Activated CD4-positive, alpha-beta T cell treated with anti-CD3 and anti-CD28 coated beads, Interleukin-10, Interleukin-2, amounts not matched to agents 100 ng/mL and 50 ng/mL, durations not matched to agents 16 hours and 8 hours (primary cell): ENCODE measurements around the gene ARHGAP23.
A peak's percentile ranks its signal among the peaks of the same experiment; 100 is the strongest.
"Not testable (repeated sequence)": the region's sequence is repeated elsewhere in the genome, so short reads cannot be mapped to it uniquely, and the experiment has no call there.

Experiments
- DNase-seq: peaks from one replicate; pipeline ENCODE4 v3.0.0-alpha.2; 2020

The ARHGAP23 gene

DNA sequence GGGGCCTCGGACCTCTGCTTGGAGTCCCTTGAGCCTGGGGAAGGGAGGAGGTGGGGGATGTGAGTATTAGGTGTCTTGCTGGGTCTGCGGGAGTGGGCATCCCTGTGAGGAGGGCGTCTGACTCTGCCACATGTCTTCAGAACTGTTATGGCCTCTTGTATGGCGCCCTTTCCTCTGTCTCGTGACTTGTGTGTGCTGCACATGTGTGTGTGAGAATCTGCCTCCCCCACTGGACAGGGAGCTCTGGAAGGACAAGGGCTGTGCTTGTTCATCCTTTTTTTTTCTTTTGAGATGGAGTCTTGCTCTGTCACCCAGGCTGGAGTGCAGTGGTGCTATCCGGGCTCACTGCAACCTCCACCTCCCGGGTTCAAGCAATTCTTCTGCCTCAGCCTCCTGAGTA is 33.4 kb downstream of the ARHGAP23 start:
- no peak for DNase-seq

DNA sequence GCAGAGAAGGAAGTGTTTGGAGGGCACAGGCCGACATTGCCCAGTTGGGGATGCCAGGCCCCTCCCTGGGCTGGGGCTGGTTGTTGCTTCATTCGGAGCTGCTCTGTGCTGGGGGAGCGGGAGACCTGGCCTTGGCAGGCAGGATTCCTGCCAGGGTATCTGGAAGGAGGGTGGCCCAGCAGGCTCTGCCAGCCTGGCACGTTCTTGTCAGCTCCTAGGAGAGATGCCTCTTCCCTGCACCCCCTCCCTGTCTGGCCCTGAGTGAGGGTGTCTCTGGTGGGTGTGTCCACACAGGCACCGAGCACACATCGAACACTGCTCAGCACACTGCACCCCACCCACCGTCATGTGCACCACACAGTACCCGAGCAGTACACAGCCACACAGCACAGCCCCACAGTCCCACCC is 35.2 kb downstream of the ARHGAP23 start:
- no peak for DNase-seq

DNA sequence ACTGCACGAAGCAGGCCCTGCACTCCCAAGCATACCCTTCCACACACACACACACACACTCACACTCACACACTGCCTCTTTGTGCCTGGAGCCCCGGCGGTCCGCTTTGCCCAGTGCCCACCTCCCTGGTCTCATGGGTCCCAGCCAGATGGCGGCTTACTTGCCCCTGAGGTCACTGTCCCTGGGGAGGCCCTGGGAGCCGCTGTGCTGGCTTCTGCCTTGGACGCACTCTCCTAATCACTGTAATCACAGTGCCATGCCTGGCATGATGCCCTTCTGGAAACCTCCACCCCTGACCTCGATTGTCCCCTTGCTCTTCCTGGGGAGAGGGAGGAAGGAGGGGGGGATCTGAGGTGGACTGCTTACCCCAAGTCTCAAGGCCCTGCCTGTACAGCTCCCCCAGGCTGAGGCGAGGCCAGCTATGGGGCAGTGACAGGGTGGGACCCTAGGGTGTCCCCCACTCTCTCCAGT is 36.0 kb downstream of the ARHGAP23 start:
- DNase-seq, result no peak

DNA sequence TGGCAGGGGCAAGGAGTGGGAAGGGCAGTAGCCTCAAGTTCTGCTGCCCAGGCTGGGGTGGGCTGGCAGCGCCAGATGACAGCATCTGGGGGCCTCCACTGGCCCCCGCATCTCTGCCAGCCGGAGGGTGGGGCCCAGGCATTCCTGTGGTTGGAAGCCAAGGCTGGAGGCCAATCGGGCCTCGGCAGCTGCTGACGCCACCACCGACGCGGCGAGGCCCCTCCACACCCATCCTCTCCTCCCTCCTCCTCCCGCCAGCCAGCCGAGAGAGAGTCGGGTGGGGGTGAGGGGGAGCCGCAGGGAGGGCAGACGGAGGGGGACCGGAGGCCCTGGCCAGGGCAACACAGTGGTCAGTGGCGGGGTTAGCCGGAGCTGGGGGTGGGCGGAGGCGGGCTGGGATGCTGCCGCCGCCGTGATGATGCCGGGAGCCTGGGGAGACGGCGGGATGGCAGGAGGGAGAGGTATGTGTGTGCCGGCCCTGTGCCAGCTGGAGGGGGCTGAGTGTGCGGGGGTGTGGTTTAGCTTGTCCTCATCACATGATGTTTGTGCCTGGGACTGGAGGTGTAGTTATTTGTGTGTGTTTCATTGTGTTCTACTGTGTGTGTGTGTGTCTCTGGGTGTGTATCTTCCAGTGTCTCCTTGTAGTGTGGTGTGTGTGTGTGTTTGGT is 36.6 kb downstream of the ARHGAP23 start:
- no peak for DNase-seq

DNA sequence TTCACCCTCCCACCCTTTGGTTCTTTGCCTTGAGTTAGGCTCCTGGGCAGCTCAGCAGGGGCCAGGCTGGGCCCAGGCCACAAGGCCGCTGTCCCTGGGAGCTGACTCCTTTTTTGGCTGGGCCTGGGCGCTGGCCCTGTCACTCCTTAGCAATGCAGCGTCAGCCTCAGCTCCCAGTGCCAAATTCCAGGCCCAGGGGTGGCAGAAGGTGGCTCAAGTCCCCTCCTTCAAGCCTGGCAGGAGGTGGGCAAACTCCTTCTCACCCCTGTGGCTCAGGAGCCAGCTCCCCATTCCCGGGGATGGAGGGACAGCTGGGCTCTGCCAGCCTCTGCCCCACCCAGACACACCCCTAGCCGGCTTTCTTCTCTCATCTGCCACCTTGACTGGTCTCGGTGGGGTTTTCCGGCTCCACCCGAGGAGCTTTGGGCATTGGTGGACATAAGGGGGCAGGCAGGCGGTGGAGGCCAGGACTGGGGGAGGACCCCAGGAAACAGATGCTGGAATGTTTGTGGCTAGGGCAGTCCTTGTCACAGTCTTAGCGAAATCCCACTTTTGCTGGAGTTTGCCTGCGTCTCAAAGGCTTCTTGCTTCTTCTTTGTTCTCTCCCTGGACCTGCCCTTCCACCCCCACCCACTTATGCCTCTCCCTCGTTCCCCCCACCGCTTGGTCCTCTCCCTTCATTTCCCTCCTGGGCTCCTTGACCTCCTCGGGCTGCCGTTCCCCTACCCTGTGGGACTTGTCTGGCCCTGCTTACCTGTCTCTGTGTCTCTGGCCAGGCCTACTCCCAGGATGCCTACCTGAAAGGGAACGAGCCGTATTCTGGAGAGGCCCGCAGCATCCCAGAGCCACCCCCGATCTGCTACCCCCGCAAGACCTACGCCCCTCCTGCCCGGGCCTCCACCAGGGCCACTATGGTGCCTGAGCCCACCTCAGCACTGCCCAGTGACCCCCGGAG is 37.4 kb downstream of the ARHGAP23 start:
- no peak for DNase-seq

DNA sequence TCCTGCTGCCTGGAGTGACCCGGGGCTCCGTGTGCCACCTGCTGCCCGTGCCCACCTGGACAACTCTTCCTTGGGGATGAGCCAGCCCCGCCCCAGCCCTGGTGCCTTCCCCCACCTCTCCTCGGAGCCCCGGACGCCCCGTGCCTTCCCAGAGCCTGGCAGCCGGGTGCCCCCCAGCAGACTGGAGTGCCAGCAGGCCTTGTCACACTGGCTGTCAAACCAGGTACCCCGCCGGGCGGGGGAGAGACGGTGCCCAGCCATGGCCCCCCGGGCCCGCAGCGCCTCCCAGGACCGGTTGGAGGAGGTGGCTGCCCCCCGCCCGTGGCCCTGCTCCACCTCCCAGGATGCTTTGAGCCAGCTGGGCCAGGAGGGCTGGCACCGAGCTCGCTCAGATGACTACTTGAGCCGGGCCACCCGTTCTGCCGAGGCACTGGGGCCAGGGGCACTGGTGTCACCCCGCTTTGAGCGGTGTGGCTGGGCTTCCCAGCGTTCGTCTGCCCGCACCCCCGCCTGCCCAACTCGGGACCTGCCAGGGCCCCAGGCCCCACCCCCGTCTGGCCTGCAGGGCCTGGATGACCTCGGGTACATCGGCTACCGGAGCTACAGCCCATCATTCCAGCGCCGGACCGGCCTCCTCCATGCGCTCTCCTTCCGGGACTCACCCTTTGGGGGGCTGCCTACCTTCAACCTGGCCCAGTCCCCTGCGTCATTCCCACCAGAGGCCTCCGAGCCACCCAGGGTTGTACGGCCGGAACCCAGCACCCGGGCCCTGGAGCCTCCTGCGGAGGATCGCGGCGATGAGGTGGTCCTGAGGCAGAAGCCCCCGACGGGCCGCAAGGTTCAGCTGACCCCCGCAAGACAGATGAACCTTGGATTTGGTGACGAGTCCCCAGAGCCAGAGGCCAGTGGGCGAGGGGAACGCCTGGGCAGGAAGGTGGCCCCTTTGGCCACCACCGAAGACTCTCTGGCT is 38.4 kb downstream of the ARHGAP23 start:
- DNase-seq, result no peak

DNA sequence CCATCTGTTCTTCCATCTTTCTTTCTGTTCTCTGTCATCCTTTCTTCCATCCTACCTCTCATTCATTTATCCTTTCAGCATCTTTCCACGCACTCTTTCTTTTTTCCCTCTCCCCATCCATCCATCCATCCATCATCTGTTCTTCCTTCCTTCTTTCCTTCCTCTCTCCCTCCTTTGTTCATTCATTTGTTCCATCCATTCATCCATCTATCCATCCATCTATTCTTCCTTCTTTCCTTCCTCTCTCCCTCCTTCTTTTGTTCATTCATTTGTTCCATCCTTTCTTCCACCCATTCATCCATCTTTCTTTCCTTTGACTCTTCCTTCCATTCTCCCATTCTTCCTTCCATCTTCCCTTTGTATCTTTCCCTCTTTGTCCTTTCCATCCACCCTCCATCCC is 39.2 kb downstream of the ARHGAP23 start:
- DNase-seq, result no peak

DNA sequence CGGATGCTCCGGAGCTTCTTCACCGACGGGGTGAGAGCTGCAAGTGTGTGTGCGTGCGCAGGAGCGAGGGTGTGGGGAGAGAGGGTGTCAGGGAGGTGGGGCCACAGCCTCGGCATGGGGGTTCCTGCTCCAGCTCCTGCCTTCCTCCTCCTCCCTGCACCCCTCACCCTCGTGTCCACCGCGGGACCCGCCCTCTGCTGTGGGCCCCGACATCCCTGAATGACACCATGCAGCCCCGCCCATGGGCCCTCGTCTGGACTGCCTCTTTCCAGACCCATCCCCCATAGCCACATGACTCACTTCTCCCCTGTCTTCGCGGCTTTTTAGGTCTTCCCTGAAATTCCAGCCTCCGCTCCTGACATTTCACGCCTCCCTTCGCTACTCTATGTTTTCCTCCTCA is 41.6 kb downstream of the ARHGAP23 start:
- no peak for DNase-seq

DNA sequence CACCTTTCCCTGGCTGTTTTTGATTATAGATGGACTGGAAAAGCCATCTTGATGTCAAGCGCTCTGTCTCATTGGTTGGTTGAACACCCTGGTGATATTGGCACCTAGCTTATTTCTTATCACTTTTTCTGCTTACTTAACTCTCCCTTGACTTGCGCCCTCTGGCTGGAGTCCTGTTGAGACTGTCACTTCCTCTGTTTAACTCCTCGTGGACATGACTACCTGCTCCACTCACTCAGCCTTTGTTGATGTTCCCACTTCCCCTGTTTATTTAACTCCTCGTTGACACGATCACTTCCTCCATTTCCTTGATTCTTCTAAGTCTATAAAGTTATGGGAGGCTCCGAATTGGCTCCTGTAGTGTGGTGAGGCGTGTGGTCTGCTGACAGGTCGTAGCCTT is 43.0 kb downstream of the ARHGAP23 start:
- DNase-seq, result not testable (repeated sequence)

DNA sequence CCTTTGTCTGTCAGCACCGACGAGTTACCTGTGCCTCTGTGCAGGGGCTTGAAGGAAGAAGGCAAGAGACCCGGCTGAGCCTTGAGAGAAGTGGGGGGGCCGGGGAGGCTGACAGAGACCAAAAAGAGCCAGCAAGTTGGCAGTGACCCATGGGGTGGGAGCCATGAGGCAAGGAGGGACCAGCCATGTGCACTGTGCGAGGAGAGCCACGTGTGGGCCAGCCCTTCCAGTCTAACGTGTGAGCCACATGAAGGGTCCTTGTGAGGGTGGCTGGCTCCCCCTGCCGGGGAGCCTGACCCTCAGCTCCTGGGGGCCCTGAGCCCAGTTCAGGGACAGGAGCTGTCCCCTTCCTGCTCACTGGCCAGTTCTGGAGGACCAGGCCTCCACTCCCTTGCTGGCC is 46.4 kb downstream of the ARHGAP23 start:
- not testable (repeated sequence) for DNase-seq

DNA sequence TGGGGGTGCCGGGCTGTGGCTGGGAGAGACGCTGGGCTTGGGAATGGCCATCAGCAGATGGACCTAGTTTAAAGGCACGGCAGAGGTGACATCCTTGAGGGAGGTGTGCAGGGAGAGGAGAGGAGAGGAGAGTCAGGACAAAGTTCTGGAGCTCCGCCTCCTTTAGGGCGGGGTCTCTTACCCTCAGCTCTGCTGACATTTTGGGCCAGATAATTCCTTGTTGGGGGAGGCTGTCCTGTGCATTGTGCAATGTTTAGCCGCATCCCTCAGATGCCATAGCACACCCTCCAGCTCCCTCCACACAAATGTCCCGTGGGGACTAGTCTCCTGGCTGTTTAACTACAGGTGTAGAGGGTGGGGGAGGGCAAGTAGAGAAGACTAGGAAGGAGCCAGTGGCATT is 48.3 kb downstream of the ARHGAP23 start:
- no peak for DNase-seq

DNA sequence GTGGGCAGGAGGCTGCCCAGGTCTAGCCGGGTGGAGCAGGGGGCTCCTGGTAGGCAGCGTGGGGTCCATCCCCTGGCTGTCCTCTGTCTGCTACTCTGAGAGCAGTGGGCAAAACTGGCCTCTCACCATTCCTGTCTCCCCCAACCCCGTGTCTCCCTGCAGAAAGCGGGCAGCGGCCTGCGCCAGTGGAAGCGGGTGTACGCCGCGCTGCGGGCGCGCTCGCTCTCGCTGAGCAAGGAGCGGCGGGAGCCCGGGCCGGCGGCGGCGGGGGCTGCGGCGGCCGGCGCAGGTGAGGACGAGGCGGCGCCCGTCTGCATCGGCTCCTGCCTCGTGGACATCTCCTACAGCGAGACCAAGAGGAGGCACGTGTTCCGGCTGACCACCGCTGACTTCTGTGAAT is 49.2 kb downstream of the ARHGAP23 start:
- DNase-seq, result not testable (repeated sequence)

DNA sequence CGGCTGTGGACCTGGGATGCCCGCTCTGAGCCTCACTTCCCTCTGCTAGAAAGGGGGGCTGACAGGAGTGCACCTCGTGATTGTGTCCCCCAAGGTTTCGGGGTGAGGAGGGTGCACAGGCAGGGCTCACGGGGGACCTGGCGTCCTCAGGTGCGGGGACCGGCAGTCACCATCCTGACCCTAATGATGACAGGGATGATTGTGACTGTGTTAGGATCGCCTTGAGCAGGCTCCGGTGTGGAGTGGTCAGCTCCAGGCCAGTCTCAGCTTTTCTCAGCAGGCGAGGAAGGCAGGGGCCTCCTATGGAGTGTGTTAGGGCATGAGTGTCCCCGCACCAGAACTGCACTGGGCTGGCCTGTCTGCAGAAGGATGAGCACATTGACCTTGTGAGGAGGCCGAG is 49.7 kb downstream of the ARHGAP23 start:
- not testable (repeated sequence) for DNase-seq

DNA sequence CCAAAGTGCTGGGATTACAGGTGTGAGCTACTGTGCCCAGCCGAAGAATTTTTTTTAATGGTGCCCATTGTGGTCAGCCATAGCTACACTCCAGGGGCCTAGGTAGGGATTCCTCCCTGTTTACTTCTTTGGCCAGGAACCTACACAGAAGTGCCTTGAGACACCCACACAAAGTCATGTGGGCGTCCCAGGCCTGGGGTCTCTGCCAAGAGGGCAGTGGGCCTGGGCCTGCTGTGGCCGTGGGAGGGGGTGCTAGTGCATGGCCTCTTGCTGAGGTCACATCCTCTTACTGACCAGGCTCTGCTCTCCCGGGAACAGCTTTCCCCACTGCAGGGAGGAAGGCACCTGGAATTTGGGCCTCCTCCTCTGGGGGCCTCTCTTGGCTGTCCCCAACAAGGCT is 50.4 kb downstream of the ARHGAP23 start:
- DNase-seq, result not testable (repeated sequence)

DNA sequence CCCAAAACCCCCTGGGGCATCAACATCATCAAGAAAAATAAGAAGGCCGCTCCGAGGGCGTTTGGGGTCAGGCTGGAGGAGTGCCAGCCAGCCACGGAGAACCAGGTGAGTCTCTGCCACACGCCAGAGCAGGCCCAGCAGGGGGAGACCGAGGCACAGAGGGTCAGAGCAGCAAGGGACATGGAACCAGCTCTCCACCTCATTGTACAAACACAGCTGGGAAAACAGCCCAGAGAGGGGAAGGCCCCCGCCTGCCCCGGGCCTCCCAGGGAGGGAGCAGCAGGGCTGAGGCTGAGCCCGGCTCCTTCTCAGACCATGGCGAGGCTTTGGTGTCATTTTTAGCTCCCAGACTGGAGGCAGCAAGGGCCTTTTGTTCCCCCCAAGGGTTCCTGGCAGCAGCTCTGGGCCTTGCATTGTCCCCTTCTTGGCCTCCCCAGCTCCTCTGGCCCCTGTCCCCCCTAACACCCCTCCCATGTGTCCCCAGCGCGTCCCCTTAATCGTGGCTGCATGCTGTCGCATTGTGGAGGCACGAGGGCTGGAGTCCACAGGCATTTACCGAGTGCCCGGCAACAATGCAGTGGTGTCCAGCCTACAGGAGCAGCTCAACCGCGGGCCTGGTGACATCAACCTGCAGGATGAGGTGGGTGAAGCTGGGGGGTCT is 53.9 kb downstream of the ARHGAP23 start:
- not testable (repeated sequence) for DNase-seq

DNA sequence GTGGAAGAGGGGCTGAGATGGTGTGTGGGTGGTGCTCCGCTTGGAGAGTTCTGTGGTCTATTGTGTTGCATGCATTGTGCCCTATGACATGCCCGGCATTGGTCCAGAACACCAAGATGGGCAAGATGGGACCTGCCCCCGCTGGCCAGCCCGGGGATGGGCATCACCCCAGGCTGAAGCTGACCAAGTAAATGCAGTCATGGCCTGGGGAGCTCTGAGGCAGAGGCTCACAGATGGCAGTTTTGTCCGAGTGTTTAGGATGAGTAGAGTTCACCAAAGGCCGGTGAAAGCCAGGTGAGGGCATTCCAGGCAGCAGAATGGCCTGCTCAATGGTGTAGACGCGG is 54.4 kb downstream of the ARHGAP23 start:
- not testable (repeated sequence) for DNase-seq

DNA sequence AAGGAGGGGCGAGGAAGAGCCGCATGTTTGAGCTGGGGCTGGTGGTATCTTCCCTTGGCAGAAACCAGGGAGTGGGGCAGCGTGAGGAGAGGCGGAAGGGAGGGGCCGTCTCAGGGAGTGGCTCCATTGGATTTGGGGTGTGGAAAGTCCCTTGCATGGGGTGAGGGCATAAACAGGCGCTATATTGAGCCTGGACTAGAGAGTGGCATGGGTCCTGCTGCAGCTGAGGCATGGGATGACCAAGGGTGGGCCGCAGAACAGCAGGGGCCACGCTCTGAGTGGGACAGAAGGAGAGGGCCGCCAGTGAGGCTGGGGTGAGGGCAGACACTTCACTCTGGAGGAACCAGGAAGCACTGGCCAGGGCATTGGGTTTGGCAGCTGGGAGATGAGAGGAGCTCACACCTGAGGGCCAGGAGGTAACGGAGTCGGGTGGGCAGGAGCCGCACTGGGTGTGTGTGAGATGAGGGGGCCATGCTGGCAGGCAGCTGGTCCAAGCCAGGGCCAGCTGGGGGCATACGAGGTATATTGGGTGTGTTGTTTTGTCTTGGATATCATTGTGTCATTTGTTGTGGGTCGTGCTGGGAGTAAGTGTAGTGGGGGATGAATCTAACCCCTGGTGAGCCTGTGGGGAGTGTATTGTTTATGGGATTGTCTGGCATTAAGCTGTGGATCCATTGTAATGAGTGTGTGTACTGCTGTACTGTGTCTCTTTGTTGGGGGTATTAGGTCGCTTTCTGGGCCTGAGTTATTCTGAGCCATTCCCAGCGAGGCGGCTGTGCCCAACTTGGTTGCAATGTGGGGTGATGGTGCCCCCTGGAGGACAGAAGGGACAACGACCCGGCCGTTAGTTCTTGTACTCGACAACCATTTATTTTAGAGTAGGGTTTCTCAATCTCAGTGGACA is 56.2 kb downstream of the ARHGAP23 start:
- peak; percentile 72 for DNase-seq

DNA sequence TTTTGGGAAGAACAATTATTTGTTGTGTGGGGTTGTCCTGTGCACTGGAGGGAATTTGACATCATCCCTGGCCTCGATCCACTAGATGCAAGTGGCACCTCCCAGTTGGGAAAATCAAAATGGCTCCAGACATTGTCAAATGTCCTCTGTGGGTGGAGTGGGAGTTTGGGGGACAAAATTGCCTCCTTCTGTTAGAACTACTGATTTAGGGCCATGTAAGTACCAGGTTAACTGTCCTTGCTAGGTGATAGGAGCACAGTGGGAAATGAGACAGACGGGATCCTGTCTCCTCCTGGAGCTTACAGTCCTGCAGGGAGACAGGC is 56.8 kb downstream of the ARHGAP23 start:
- no peak for DNase-seq

DNA sequence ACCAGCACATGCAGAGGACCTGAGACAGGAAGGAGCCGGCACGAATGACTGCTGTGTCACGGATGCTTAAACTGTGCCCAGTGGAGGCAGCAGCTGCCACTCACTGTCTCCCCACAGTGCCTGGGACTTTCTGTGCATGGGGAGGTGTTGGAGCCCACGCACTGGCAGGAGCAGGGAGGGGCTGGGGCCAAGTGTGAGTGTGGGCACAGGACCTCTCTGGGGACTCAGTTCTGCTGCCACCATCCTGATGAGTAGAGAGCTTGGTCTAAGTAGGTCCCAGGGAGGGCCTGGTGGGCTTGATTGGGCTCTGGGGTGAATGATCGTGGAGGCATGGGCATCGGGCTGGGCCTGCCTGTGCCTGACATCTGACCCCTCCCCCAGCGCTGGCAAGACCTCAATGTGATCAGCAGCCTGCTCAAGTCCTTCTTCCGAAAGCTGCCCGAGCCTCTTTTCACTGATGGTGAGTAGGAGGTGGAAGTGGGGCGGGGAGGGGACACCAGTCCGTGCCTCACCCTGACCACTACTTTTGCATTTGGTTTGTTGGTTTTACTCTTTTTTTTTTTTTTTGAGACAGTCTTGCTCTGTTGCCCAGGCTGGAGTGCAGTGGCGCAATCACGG is 57.5 kb downstream of the ARHGAP23 start:
- peak; percentile 57 for DNase-seq

DNA sequence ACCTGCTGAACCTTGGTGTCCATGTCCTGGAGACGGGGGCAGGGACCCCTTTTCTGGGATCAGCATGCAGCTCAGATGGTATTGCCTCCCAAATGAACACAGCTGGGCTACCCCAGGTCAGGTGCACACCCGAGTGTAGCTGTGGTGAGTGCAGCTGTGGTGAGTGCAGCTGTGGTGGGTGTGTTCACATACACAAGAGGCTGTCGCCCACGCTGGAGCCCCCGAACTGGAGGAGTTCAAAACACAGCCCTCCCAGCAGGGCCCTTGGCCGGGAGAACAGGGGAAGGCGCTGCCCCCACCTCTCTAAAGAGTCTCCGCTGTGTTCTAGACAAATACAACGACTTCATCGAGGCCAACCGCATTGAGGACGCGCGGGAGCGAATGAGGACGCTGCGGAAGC is 61.5 kb downstream of the ARHGAP23 start:
- not testable (repeated sequence) for DNase-seq
